ENCODE results near the gene ZNF580. TPM values are rescaled to one million over a fixed set of nuclear protein-coding genes. Genes with fewer than 3 reads are reported as not detected.

ZNF580 gene
- total and polyA plus RNA-seq, 8 donors: 12.7 to 40.5 (median 18.7) TPM

GRCh38 chr19:55609326-55609725 lies 31.5 kb upstream of the ZNF580 start:
- H3K4me1 ChIP-seq: peaks cover 0 to 12% (median 0%) of the 10 kb centered on the region in 3 donors
- ATAC-seq (no peak), FAIRE-seq (no peak), DNase-seq (no peak)
- H3K36me3 ChIP-seq: no peaks in the 10 kb centered on the region
- no peak for TF ChIP-seq CTCF (IDR thresholded peaks at IDR 0.05)
- H3K27me3 ChIP-seq: no peaks in the 10 kb centered on the region
- H3K9me3 ChIP-seq: no peaks in the 10 kb centered on the region
- WGBS, 2 donors: 88 to 93% methylated on average over 5 of the region's 5 CpGs
- no peak overlapping the region for H3K27ac ChIP-seq
- intact Hi-C loops (cut with DNase I): loop anchor here in 1 of 3 donors (5.0 kb wide), 1 partner anchor 92 kb away; no protein-coding TSS in a partner anchor
- H3K4me3 ChIP-seq: no peak overlapping the region

DNA sequence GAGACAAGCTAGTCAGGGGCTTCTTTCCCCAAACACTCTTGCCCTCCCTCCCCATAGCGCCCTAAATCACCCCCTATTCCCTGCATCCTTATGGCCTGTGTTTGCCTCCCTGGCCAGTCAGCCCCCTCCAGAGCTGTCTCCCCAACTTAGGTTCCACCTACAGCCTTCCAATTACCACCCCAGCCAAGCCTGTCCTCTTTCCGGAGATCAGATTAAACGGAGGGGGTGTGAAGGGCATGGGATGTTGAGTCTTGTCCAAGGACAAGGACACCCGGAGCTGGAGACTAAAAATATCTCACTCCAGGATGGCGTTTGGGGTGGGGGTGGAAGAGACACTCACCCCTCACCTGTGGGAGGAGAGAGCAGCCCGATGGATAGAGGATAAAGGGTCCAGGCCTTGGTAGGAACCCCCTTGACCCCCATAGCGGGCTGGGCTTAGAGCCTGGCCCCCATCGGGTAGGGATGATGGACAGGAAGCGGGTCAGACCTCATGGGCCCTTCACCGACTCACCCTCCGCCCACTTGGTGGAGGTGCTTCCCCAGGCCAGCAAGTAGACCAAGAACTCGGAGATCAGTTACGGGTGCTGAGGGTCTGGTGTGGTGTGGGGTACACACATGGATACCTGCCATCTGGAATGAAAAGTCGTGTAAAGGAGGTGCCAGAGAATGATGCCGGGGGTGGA lies 29.4 kb upstream of the ZNF580 start:
- ATAC-seq: no peak
- Histone ChIP-seq H3K4me1 (peaks cover 0 to 6% (median 0%) of the 10 kb centered on the region in 3 donors), H3K27ac (no peak overlapping the region), H3K4me3 (no peak overlapping the region), H3K36me3 (peaks cover 0 to 12% (median 0%) of the 10 kb centered on the region in 3 donors), H3K9me3 (no peaks in the 10 kb centered on the region), H3K27me3 (no peaks in the 10 kb centered on the region)
- FAIRE-seq: no peak
- no peak for TF ChIP-seq CTCF (IDR thresholded peaks at IDR 0.05)
- intact Hi-C loops (cut with DNase I): no loop called here
- DNase-seq: peak in 1 of 6 donors; percentile 10
- 64 to 69% methylated on average over 15 of the region's 15 CpGs for WGBS, 2 donors

GRCh38 chr19:55611983-55612645 lies 28.7 kb upstream of the ZNF580 start:
- no peak for TF ChIP-seq CTCF (IDR thresholded peaks at IDR 0.05)
- H3K9me3 ChIP-seq: no peaks in the 10 kb centered on the region
- no peaks in the 10 kb centered on the region for H3K27me3 ChIP-seq
- 83 to 92% methylated on average over 3 of the region's 3 CpGs for WGBS, 2 donors
- intact Hi-C loops (cut with DNase I): no loop called here
- H3K27ac ChIP-seq: no peak overlapping the region
- no peak for FAIRE-seq
- ATAC-seq: no peak
- H3K36me3 ChIP-seq: peaks cover 0 to 18% (median 0%) of the 10 kb centered on the region in 3 donors
- H3K4me1 ChIP-seq: no peaks in the 10 kb centered on the region
- DNase-seq: no peak
- H3K4me3 ChIP-seq: no peak overlapping the region

DNA sequence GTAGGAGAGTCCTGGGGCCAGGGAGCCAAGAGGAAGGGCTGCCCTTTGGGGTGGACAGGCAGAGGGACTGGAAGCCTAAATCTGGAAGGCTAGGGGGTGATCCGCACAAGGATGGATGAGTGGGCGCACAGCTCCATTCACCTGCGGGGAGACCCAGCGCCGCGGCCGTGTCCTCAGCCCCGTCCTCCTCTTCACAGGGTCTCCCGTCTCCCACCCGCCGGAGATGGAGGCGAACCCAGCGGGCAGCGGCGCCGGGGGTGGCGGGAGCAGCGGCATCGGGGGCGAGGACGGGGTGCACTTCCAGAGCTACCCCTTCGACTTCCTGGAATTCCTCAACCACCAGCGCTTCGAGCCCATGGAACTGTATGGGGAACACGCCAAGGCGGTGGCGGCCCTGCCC lies 27.4 kb upstream of the ZNF580 start:
- intact Hi-C loops (cut with DNase I): no loop called here
- Histone ChIP-seq H3K4me1 (no peaks in the 10 kb centered on the region), H3K27me3 (no peaks in the 10 kb centered on the region), H3K27ac (no peak overlapping the region), H3K36me3 (peaks cover 0 to 23% (median 0%) of the 10 kb centered on the region in 3 donors), H3K9me3 (no peaks in the 10 kb centered on the region), H3K4me3 (no peak overlapping the region)
- peak in 1 of 6 donors; percentile 29 for DNase-seq
- no peak for FAIRE-seq
- no peak for TF ChIP-seq CTCF (IDR thresholded peaks at IDR 0.05)
- ATAC-seq: no peak
- WGBS, 2 donors: 92 to 93% methylated on average over 20 to 27 of the region's 27 CpGs
